Fibroblast of lung (primary cell): ENCODE data around the gene TSPAN11. TPM values are rescaled to one million over a fixed set of nuclear protein-coding genes. Genes with fewer than 3 reads are reported as not detected.

Experiments
- DNase-seq, 2 donors: peaks; one replicate each; pipeline versions ENCODE4 v3.0.0 to v3.0.0-alpha.2; 2010; ENCODE audit warnings: low read depth in 2 of 2
- H2AFZ ChIP-seq: 2 replicates; pipeline ENCODE4 v1.5.1; 2012; ENCODE audit warnings: low read length, control low read depth, inconsistent platforms
- H3K27ac ChIP-seq: 2 replicates; pipeline ENCODE4 v1.5.1; 2011; ENCODE audit warnings: low read length, control low read depth; ENCODE audit not compliant: insufficient read depth
- H3K27me3 ChIP-seq: 2 replicates; pipeline ENCODE4 v1.5.1; 2011; ENCODE audit warnings: mild to moderate bottlenecking, low read length; ENCODE audit not compliant: control insufficient read depth, insufficient read depth
- H3K36me3 ChIP-seq: 2 replicates; pipeline ENCODE4 v1.5.1; 2011; ENCODE audit warnings: low read length; ENCODE audit not compliant: control insufficient read depth, insufficient read depth
- H3K4me1 ChIP-seq: 2 replicates; pipeline ENCODE4 v1.5.1; 2011; ENCODE audit warnings: low read length; ENCODE audit not compliant: control insufficient read depth, insufficient read depth; ENCODE audit errors: extremely low read depth
- H3K4me2 ChIP-seq: 2 replicates; pipeline ENCODE4 v1.5.1; 2011; ENCODE audit warnings: low read length, control low read depth; ENCODE audit not compliant: insufficient read depth; ENCODE audit errors: extremely low read depth
- H3K4me3 ChIP-seq, 4 experiments: fragments of 200-600 bp in 1 of 4; sonication (generic) in 1 of 4; replicated peaks in 1 of 4; 2 replicates each; pipeline ENCODE4 v1.5.1; 2011 to 2016; ENCODE audit warnings: low read length in 4 of 4, low read depth in 3 of 4, mild to moderate bottlenecking in 3 of 4, control low read depth in 2 of 4, inconsistent platforms in 1 of 4, mixed read lengths in 1 of 4; ENCODE audit not compliant: insufficient read depth in 1 of 4; ENCODE audit errors: control extremely low read depth in 1 of 4
- H3K79me2 ChIP-seq: 2 replicates; pipeline ENCODE4 v1.5.1; 2012; ENCODE audit warnings: mild to moderate bottlenecking, low read length, inconsistent platforms; ENCODE audit not compliant: control insufficient read depth, insufficient read depth
- H3K9ac ChIP-seq: 2 replicates; pipeline ENCODE4 v1.5.1; 2011; ENCODE audit warnings: mild to moderate bottlenecking, low read length, control low read depth; ENCODE audit not compliant: insufficient read depth
- H3K9me3 ChIP-seq: 2 replicates; pipeline ENCODE4 v1.5.1; 2012; ENCODE audit warnings: low read depth, low read length; ENCODE audit not compliant: control insufficient read depth, insufficient read depth
- H4K20me1 ChIP-seq: 2 replicates; pipeline ENCODE4 v1.5.1; 2011; ENCODE audit warnings: low read length; ENCODE audit not compliant: control insufficient read depth, insufficient read depth; ENCODE audit errors: extremely low read depth
- EZH2 ChIP-seq: IDR thresholded peaks from 2 replicates; pipeline ENCODE4 v1.5.1; 2012; ENCODE audit warnings: low read length, control low read depth, mild to moderate bottlenecking; ENCODE audit errors: missing control alignments
- polyA plus RNA-seq, 2 donors: library from polyadenylated mRNA; depleted of rRNA in 1 of 2; stranded (reverse) in 1 of 2; unstranded in 1 of 2; fragments of >200 nt; gene quantifications; 2 replicates each; pipeline ENCODE4 v1.2.1, GENCODE V29; 2011 to 2012; ENCODE audit warnings: missing spikeins in 1 of 2
- total RNA-seq: library from RNA; depleted of rRNA; stranded (reverse); fragments of >200 nt; gene quantifications from 2 replicates; pipeline ENCODE4 v1.2.1, GENCODE V29; 2014
- TF ChIP-seq, protein P1 (sequence below), 2 donors: IDR thresholded peaks in 1 of 2; conservative IDR thresholded peaks in 1 of 2; 1 replicate in 1 of 2; 2 replicates in 1 of 2; pipeline ENCODE4 v1.5.1; 2011 to 2012; ENCODE audit warnings: low read length in 2 of 2, control low read depth in 1 of 2, inconsistent platforms in 1 of 2, low read depth in 1 of 2, mild to moderate bottlenecking in 1 of 2

The TSPAN11 gene
- total and polyA plus RNA-seq, 2 donors (not counting 1 experiment from before 2014, with no cell fraction given) = 0.02 to 2.6 TPM

DNA sequence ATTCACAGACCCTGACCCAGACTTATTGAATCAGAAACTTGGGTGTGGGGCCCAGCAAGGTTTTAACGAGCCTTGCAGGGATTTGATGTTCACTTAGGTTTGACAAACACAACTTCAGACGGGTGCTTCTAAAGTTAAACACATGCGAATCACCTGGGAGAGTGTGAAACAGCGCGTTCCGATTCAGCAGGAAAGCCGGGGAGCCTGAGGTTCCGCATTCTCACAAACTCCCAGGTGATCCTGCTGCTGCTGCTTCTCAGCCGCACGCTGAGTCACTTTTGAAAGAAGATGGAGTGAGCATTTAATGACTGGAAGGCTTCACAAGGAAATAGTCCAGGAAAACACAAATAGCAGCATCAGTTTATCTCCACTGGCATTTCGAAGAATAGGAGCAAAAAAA, 102.9 kb downstream of the TSPAN11 start:
- Histone ChIP-seq H3K27me3 (no peaks in the 10 kb centered on the region), H2AFZ (no peak overlapping the region), H3K4me1 (no peaks in the 10 kb centered on the region), H4K20me1 (no peaks in the 10 kb centered on the region), H3K79me2 (no peaks in the 10 kb centered on the region), H3K9me3 (no peaks in the 10 kb centered on the region), H3K4me3 (no peak overlapping the region), H3K9ac (no peak overlapping the region), H3K27ac (no peak overlapping the region), H3K36me3 (no peaks in the 10 kb centered on the region), H3K4me2 (no peak overlapping the region)
- no peak for TF ChIP-seq EZH2
- TF ChIP-seq, protein P1, sequence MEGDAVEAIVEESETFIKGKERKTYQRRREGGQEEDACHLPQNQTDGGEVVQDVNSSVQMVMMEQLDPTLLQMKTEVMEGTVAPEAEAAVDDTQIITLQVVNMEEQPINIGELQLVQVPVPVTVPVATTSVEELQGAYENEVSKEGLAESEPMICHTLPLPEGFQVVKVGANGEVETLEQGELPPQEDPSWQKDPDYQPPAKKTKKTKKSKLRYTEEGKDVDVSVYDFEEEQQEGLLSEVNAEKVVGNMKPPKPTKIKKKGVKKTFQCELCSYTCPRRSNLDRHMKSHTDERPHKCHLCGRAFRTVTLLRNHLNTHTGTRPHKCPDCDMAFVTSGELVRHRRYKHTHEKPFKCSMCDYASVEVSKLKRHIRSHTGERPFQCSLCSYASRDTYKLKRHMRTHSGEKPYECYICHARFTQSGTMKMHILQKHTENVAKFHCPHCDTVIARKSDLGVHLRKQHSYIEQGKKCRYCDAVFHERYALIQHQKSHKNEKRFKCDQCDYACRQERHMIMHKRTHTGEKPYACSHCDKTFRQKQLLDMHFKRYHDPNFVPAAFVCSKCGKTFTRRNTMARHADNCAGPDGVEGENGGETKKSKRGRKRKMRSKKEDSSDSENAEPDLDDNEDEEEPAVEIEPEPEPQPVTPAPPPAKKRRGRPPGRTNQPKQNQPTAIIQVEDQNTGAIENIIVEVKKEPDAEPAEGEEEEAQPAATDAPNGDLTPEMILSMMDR (conservative IDR thresholded peaks at IDR 0.05 in 1 of 2, IDR thresholded peaks at IDR 0.05 in 1 of 2; ENCODE audit: low read depth in 1 of 2, low read length in 2 of 2) = no peak
- no peak for DNase-seq

DNA sequence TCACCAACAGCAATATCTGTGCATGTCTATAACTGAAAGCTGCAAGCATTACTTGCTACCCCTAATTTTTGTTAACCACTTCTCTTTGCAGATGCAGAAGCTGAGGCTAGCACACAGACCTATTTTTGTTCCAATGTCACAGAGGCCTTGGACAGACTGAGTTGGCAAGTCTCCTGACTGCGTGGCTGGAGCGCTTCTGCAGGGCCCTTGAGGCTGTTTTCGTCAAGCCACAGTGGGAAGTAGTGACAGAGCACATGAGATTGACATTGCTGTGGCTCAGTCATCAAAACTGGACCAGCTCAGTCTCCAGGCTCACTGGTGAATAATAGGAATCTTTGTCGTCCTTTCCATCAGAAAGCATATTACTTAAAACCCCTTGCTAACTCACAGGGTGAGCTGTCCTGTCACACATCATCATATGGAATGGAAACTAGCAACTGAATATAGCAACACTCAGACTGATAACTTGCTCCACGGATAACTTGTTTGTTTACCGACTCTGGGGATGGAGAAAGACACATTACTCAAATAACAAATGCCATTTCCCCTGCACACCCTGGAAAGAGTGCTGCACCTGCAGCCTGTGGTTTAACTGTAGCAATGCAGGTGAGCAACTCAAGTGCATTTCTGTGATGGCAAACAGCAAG, 103.5 kb downstream of the TSPAN11 start:
- Histone ChIP-seq H3K4me2 (no peak overlapping the region), H3K4me3 (no peak overlapping the region), H4K20me1 (no peaks in the 10 kb centered on the region), H3K9me3 (no peaks in the 10 kb centered on the region), H3K4me1 (no peaks in the 10 kb centered on the region), H2AFZ (no peak overlapping the region), H3K9ac (no peak overlapping the region), H3K27me3 (no peaks in the 10 kb centered on the region), H3K36me3 (no peaks in the 10 kb centered on the region), H3K79me2 (no peaks in the 10 kb centered on the region), H3K27ac (no peak overlapping the region)
- TF ChIP-seq, protein P1 (conservative IDR thresholded peaks at IDR 0.05 in 1 of 2, IDR thresholded peaks at IDR 0.05 in 1 of 2; ENCODE audit: low read depth in 1 of 2, low read length in 2 of 2) = no peak
- no peak for TF ChIP-seq EZH2
- no peak for DNase-seq

DNA sequence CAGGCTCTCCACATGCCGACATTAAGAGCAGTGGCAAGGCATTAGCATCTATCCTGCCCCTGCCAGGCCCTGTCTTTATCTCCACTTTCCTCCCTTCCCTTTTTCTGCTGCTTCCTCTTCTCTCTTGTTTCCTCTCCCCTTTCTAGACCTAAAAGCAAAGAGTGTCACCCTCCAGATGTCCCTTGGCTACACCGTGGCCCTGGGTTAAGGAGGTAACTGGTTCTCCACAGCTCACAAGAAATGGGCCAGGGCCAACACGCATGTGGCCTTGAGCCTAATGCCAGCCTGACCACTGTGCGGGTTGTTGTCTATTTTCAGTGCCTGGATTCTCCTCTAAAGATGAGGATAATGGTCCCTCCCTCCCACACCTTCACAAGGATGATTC, 105.4 kb downstream of the TSPAN11 start:
- H3K36me3 ChIP-seq = no peaks in the 10 kb centered on the region
- no peak for DNase-seq
- no peak overlapping the region for H2AFZ ChIP-seq
- no peaks in the 10 kb centered on the region for H3K4me1 ChIP-seq
- no peak overlapping the region for H3K9ac ChIP-seq
- no peak for TF ChIP-seq EZH2
- TF ChIP-seq, protein P1 (conservative IDR thresholded peaks at IDR 0.05 in 1 of 2, IDR thresholded peaks at IDR 0.05 in 1 of 2; ENCODE audit: low read depth in 1 of 2, low read length in 2 of 2) = no peak
- no peak overlapping the region for H3K4me3 ChIP-seq
- no peaks in the 10 kb centered on the region for H4K20me1 ChIP-seq
- no peaks in the 10 kb centered on the region for H3K79me2 ChIP-seq
- H3K9me3 ChIP-seq = no peaks in the 10 kb centered on the region
- no peaks in the 10 kb centered on the region for H3K27me3 ChIP-seq
- no peak overlapping the region for H3K4me2 ChIP-seq
- no peak overlapping the region for H3K27ac ChIP-seq
